Measurements from ENCODE around the gene ST7.

DNA sequence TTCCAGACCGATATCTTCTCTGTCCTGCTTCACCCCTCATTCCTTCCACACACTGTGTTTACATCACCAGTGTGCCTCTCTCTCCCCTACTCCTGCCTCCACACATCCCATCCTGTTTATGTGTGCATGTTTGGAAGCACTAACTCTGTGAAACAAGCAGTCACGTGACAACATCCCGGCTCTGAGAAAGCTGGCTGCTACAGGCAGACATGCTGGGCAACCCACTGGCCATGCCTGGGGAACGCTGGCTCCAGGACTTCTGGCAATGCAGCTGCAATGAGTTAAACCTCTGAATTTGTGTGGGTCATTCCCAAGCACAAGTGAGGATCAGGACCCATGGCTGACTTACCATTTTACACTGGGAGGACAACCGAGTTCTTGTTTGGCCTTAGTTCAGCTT lies 295.5 kb downstream of the ST7 start:
- TF ChIP-seq EZH2 (IDR thresholded peaks at IDR 0.05; ENCODE audit: low read length): no peak
- TF ChIP-seq, protein P1, sequence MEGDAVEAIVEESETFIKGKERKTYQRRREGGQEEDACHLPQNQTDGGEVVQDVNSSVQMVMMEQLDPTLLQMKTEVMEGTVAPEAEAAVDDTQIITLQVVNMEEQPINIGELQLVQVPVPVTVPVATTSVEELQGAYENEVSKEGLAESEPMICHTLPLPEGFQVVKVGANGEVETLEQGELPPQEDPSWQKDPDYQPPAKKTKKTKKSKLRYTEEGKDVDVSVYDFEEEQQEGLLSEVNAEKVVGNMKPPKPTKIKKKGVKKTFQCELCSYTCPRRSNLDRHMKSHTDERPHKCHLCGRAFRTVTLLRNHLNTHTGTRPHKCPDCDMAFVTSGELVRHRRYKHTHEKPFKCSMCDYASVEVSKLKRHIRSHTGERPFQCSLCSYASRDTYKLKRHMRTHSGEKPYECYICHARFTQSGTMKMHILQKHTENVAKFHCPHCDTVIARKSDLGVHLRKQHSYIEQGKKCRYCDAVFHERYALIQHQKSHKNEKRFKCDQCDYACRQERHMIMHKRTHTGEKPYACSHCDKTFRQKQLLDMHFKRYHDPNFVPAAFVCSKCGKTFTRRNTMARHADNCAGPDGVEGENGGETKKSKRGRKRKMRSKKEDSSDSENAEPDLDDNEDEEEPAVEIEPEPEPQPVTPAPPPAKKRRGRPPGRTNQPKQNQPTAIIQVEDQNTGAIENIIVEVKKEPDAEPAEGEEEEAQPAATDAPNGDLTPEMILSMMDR (optimal IDR thresholded peaks at IDR 0.05 in 1 of 3, IDR thresholded peaks at IDR 0.05 in 1 of 3, conservative IDR thresholded peaks at IDR 0.05 in 1 of 3; ENCODE audit: extremely low read depth in 1 of 3, insufficient read depth in 2 of 3, low read length in 3 of 3): no peak
